ENCODE results near the gene GLOD4.

DNA sequence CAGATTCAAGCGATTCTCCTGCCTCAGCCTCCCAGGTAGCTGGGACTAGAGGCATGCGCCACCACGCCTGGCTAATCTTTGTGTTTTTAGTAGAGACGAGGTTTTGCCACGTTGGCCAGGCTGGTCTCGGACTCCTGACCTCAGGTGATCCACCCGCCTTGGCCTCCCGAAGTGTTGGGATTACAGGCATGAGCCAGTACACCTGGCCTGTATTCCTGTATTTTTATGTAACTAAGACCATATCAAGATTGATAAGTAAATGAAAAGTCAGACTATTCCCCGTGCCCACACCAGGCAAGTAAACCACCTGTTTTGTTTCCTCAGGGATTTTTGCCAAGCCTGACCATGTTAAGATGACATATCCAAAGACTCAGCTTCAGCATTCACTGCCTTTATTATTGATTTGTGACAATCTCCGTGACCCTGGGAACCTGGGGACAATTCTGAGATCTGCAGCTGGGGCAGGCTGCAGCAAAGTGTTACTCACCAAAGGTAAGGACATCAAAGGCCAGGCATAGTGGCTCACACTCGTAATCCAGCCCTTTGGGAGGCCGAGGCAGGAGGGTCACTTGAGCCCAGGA, 5.7 kb upstream of the GLOD4 start:
- TF ChIP-seq, protein P1, sequence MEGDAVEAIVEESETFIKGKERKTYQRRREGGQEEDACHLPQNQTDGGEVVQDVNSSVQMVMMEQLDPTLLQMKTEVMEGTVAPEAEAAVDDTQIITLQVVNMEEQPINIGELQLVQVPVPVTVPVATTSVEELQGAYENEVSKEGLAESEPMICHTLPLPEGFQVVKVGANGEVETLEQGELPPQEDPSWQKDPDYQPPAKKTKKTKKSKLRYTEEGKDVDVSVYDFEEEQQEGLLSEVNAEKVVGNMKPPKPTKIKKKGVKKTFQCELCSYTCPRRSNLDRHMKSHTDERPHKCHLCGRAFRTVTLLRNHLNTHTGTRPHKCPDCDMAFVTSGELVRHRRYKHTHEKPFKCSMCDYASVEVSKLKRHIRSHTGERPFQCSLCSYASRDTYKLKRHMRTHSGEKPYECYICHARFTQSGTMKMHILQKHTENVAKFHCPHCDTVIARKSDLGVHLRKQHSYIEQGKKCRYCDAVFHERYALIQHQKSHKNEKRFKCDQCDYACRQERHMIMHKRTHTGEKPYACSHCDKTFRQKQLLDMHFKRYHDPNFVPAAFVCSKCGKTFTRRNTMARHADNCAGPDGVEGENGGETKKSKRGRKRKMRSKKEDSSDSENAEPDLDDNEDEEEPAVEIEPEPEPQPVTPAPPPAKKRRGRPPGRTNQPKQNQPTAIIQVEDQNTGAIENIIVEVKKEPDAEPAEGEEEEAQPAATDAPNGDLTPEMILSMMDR (IDR thresholded peaks at IDR 0.05; ENCODE audit: borderline replicate concordance, extremely low read depth, low read length, poor library complexity, severe bottlenecking) = no peak
- no peak for TF ChIP-seq EZH2 (IDR thresholded peaks at IDR 0.05; ENCODE audit: borderline replicate concordance, low read depth, low read length, severe bottlenecking)

All from DND-41 (cell line).